ENCODE data around the gene FSD2.
A peak's percentile ranks its signal among the peaks of the same experiment; 100 is the strongest.

The FSD2 gene

GRCh38 chr15:82807920-82808633, 2.2 kb upstream of the FSD2 start:
- CTCF ChIA-PET = no interaction called here
- DNase-seq (ENCODE audit: low spot score) = no peak
- POLR2A ChIA-PET (ENCODE audit: low non-redundant PET) = no interaction called here
- peak overlapping the region; percentile 98 for H3K27ac ChIP-seq
- TF ChIP-seq, protein P1, sequence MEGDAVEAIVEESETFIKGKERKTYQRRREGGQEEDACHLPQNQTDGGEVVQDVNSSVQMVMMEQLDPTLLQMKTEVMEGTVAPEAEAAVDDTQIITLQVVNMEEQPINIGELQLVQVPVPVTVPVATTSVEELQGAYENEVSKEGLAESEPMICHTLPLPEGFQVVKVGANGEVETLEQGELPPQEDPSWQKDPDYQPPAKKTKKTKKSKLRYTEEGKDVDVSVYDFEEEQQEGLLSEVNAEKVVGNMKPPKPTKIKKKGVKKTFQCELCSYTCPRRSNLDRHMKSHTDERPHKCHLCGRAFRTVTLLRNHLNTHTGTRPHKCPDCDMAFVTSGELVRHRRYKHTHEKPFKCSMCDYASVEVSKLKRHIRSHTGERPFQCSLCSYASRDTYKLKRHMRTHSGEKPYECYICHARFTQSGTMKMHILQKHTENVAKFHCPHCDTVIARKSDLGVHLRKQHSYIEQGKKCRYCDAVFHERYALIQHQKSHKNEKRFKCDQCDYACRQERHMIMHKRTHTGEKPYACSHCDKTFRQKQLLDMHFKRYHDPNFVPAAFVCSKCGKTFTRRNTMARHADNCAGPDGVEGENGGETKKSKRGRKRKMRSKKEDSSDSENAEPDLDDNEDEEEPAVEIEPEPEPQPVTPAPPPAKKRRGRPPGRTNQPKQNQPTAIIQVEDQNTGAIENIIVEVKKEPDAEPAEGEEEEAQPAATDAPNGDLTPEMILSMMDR (conservative IDR thresholded peaks at IDR 0.05; ENCODE audit: low read depth) = no peak

- CTCF ChIA-PET = interaction anchor here (0.5 to 0.7 kb wide), 2 partner anchors 22 to 1473 kb away, joined by 3 to 4 read pairs; no protein-coding TSS in a partner anchor
- no peak overlapping the region for H3K27ac ChIP-seq
- TF ChIP-seq, protein P1 (conservative IDR thresholded peaks at IDR 0.05; ENCODE audit: low read depth) = no peak
- DNase-seq (ENCODE audit: low spot score) = no peak
- POLR2A ChIA-PET (ENCODE audit: low non-redundant PET) = no interaction called here
Measured at GRCh38 chr15:82804575-82804949, 1.3 kb downstream of the FSD2 start.

- TF ChIP-seq, protein P1 (conservative IDR thresholded peaks at IDR 0.05; ENCODE audit: low read depth) = no peak
- DNase-seq (ENCODE audit: low spot score) = no peak
- CTCF ChIA-PET = interaction anchor here (0.5 to 0.7 kb wide), 3 partner anchors 22 to 1472 kb away, joined by 3 to 6 read pairs (median 4); no protein-coding TSS in a partner anchor
- no peak overlapping the region for H3K27ac ChIP-seq
- POLR2A ChIA-PET (ENCODE audit: low non-redundant PET) = no interaction called here
Measured at GRCh38 chr15:82803793-82804574, 1.9 kb downstream of the FSD2 start.

- ChIA-PET POLR2A (ENCODE audit: low non-redundant PET) (no interaction called here), CTCF (no interaction called here)
- H3K27ac ChIP-seq = no peak overlapping the region
- DNase-seq (ENCODE audit: low spot score) = no peak
- TF ChIP-seq, protein P1 (conservative IDR thresholded peaks at IDR 0.05; ENCODE audit: low read depth) = no peak
Measured at GRCh38 chr15:82802497-82802896, 3.4 kb downstream of the FSD2 start.

- ChIA-PET CTCF (no interaction called here), POLR2A (ENCODE audit: low non-redundant PET) (no interaction called here)
- TF ChIP-seq, protein P1 (conservative IDR thresholded peaks at IDR 0.05; ENCODE audit: low read depth) = no peak
- DNase-seq (ENCODE audit: low spot score) = no peak
- no peak overlapping the region for H3K27ac ChIP-seq
Measured at GRCh38 chr15:82799183-82799841, 6.6 kb downstream of the FSD2 start.

GRCh38 chr15:82798531-82799166, 7.2 kb downstream of the FSD2 start:
- H3K27ac ChIP-seq = no peak overlapping the region
- DNase-seq (ENCODE audit: low spot score) = no peak
- ChIA-PET CTCF (interaction anchor here (0.7 to 0.9 kb wide), 2 partner anchors 51 to 389 kb away, joined by 3 to 6 read pairs; no protein-coding TSS in a partner anchor), POLR2A (ENCODE audit: low non-redundant PET) (no interaction called here)
- TF ChIP-seq, protein P1 (conservative IDR thresholded peaks at IDR 0.05; ENCODE audit: low read depth) = no peak

Data from RWPE1 (cell line).